ENCODE results near the gene CDK5. TPM values are rescaled to one million over a fixed set of nuclear protein-coding genes. Genes with fewer than 3 reads are reported as not detected.

The CDK5 gene
- total and polyA plus RNA-seq, 2 of the 13 experiments (the other 11 are each of a cell fraction or from before 2014, with no cell fraction given), result 16.4 to 21.3 TPM

- Histone ChIP-seq H3K4me3 (replicated peaks in 1 of 3; ENCODE audit: insufficient read depth in 1 of 3, low read depth in 2 of 3, low read length in 3 of 3) (peak overlapping the region in 1 of 3 experiments; percentile 90; a peak in 1 of 6 replicates), H3K4me1 (ENCODE audit: insufficient read depth, low read length) (peaks cover 32% of the 10 kb centered on the region), H3K27ac (ENCODE audit: extremely low read length, insufficient read depth, low read length) (no peak overlapping the region), H3K9me3 (ENCODE audit: low read length) (no peaks in the 10 kb centered on the region), H2AFZ (ENCODE audit: low read length) (no peak overlapping the region), H3K9ac (ENCODE audit: insufficient read depth, low read depth, low read length) (no peak overlapping the region), H3K79me2 (ENCODE audit: insufficient read depth, low read length) (peaks cover 12% of the 10 kb centered on the region), H3K27me3 (ENCODE audit: control insufficient read depth in 1 of 2, insufficient read depth in 2 of 2, low read length in 2 of 2) (no peaks in the 10 kb centered on the region; a peak in 1 of 5 replicates), H4K20me1 (ENCODE audit: insufficient read depth, low read length) (no peaks in the 10 kb centered on the region), H3K4me2 (ENCODE audit: low read depth, low read length) (peak overlapping the region; percentile 99), H3K36me3 (replicated peaks in 1 of 2; ENCODE audit: control insufficient read depth in 1 of 2, insufficient read depth in 2 of 2, low read length in 2 of 2) (0 out of 5 replicates have a peak, but pooled peaks cover 0 to 2% of the 10 kb centered on the region in 2 experiments)
- ATAC-seq (no peak), DNase-seq (ENCODE audit: low spot score) (no peak), FAIRE-seq (no peak)
- TF ChIP-seq ZNF746 (CRISPR knock-in tag; IDR thresholded peaks at IDR 0.05), result no peak
- no peak for TF ChIP-seq GFI1 (CRISPR knock-in tag; IDR thresholded peaks at IDR 0.05; ENCODE audit: borderline replicate concordance)
- TF ChIP-seq ZNF670 (CRISPR knock-in tag; IDR thresholded peaks at IDR 0.05; ENCODE audit: borderline replicate concordance), result no peak
- no peak for TF ChIP-seq KLF6 (CRISPR knock-in tag; IDR thresholded peaks at IDR 0.05)
- TF ChIP-seq ZNF672 (CRISPR knock-in tag; IDR thresholded peaks at IDR 0.05), result no peak
- no peak for TF ChIP-seq ZFP36L2 (CRISPR knock-in tag; IDR thresholded peaks at IDR 0.05)
- TF ChIP-seq MYC (CRISPR knock-in tag; IDR thresholded peaks at IDR 0.05; ENCODE audit: borderline replicate concordance), result no peak
- TF ChIP-seq ZIK1 (CRISPR knock-in tag; IDR thresholded peaks at IDR 0.05; ENCODE audit: borderline replicate concordance, low read depth), result no peak
- no peak for TF ChIP-seq HCFC1 (IDR thresholded peaks at IDR 0.05; ENCODE audit: low read depth, low read length)
- no peak for TF ChIP-seq PATZ1 (CRISPR knock-in tag; IDR thresholded peaks at IDR 0.05)
- TF ChIP-seq MLX (CRISPR knock-in tag; IDR thresholded peaks at IDR 0.05), result no peak
- no peak for TF ChIP-seq ZSCAN9 (CRISPR knock-in tag; IDR thresholded peaks at IDR 0.05; ENCODE audit: borderline replicate concordance)
- TF ChIP-seq ZNF543 (CRISPR knock-in tag; IDR thresholded peaks at IDR 0.05), result no peak
- ChIA-PET POLR2A (no interaction called here), CTCF (ENCODE audit: low intra/inter-chr PET ratio, low total read pairs) (interaction anchor here (0.7 kb wide), 1 partner anchor 28 kb away, joined by 3 read pairs; the partner anchor contains the start of gene ABCB8)
- in situ Hi-C loops (cut with HindIII; ENCODE audit: extremely low pct_ligation_motif_present, low pct_unique_long_range_greater_than_20kb), result no loop called here
- no TSS peak for BruUV-seq (replicated peaks)
- 79% methylated on average over 6 of the region's 6 CpGs for WGBS (ENCODE audit: low lambda C conversion rate)
- intact Hi-C loops (cut with micrococcal nuclease; ENCODE audit: unreplicated experiment), result no loop called here
These were observed 1.4 kb downstream of the CDK5 start for GRCh38 chr7:151056283-151056665.

Measured in HepG2 (cell line).